Activated CD8-positive, alpha-beta T cell treated with anti-CD3 and anti-CD28 coated beads for 36 hours (primary cell): ENCODE data around the gene PCDHA8. TPM values are rescaled to one million over a fixed set of nuclear protein-coding genes. Genes with fewer than 3 reads are reported as not detected.
"Not testable (repeated sequence)": the region's sequence is repeated elsewhere in the genome, so short reads cannot be mapped to it uniquely, and the experiment has no call there.

Source experiments
- ATAC-seq: fragments of 200-7000 bp; cut with Tn5 transposase; one replicate; pipeline ENCODE4 v1.10.0; 2021; ENCODE audit warnings: mild to moderate bottlenecking, moderate library complexity
- CTCF ChIA-PET: fragments of 350-600 bp; sonication (Branson Sonifier 250); formaldehyde crosslinking; loops from one replicate; lab custom pipeline; 2021; ENCODE audit warnings: antibody characterized with exemption; lab: Charles Lee
- POLR2A ChIA-PET: fragments of 350-600 bp; sonication (Branson Sonifier 250); formaldehyde crosslinking; loops from one replicate; lab custom pipeline; 2021; ENCODE audit warnings: antibody characterized with exemption; lab: Charles Lee
- DNase-seq: peaks from one replicate; pipeline ENCODE4 v3.0.0-alpha.2; 2020
- H3K27ac Mint-ChIP-seq: one replicate; pipeline ENCODE4 v1.8.0; 2021; ENCODE audit warnings: mild to moderate bottlenecking, mixed read lengths
- H3K27me3 Mint-ChIP-seq: one replicate; pipeline ENCODE4 v1.8.0; 2021; ENCODE audit warnings: mixed read lengths
- H3K36me3 Mint-ChIP-seq: one replicate; pipeline ENCODE4 v1.8.0; 2021; ENCODE audit warnings: low read depth, mixed read lengths
- H3K4me1 Mint-ChIP-seq: one replicate; pipeline ENCODE4 v1.8.0; 2021; ENCODE audit warnings: low read depth, mixed read lengths
- H3K4me3 Mint-ChIP-seq: one replicate; pipeline ENCODE4 v1.8.0; 2021; ENCODE audit warnings: mild to moderate bottlenecking, moderate library complexity, mixed read lengths
- H3K9me3 Mint-ChIP-seq: one replicate; pipeline ENCODE4 v1.8.0; 2021; ENCODE audit warnings: mixed read lengths
- intact Hi-C: fragments of 100-400 bp; cut with micrococcal nuclease; formaldehyde crosslinking; loops from one replicate; pipeline ENCODE4 v1.10.0; 2022
- total RNA-seq, 2 experiments: library from RNA; stranded (reverse); gene quantifications; one replicate each; pipeline ENCODE4 v1.2.3, GENCODE V29; 2021
- TF ChIP-seq, protein P1 (sequence below): fragments of 200-600 bp; IDR thresholded peaks from one replicate; pipeline ENCODE4 v1.8.0; 2022; ENCODE audit warnings: antibody characterized with exemption, mild to moderate bottlenecking

Gene PCDHA8
- total RNA-seq, 2 experiments from 2014 or later: not detected

DNA sequence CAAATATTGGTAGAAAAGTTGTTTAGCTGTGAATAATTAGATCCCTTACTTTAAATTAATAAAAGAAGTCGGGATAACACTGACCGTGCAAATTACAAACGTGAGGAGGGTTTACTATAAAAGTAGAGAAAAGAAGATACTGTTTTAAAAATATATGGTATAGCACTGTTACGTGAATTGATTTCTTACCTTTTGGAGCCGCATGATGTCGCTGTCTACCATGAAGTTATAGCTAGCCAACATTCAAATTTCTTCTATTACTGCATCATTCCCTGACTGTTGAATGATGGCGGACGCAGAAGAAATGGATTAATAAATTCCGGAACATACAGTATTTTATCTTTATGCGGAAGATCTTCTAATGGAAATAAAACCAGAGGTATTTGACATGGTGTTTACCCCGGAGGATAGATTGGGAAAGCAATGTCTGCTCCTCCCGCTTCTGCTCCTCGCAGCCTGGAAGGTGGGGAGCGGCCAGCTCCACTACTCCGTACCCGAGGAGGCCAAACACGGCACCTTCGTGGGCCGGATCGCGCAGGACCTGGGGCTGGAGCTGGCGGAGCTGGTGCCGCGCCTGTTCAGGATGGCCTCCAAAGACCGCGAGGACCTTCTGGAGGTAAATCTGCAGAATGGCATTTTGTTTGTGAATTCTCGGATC is 13.2 kb upstream of the PCDHA8 start, which contains the start of gene PCDHA6:
Gene PCDHA6, plus strand, starts transcription at position 257 of the 658 bp plus-strand sequence. Its CDS starts 132 bp downstream, at position 389.
- peaks cover 7% of the 10 kb centered on the region for H3K36me3 Mint-ChIP-seq
- ChIA-PET POLR2A (no interaction called here), CTCF (interaction anchor here (2.4 kb wide), 1 partner anchor 14 kb away, joined by 7 read pairs; no protein-coding TSS in a partner anchor)
- intact Hi-C loops: no loop called here
- H3K27me3 Mint-ChIP-seq: peaks cover 29% of the 10 kb centered on the region
- TF ChIP-seq, protein P1, sequence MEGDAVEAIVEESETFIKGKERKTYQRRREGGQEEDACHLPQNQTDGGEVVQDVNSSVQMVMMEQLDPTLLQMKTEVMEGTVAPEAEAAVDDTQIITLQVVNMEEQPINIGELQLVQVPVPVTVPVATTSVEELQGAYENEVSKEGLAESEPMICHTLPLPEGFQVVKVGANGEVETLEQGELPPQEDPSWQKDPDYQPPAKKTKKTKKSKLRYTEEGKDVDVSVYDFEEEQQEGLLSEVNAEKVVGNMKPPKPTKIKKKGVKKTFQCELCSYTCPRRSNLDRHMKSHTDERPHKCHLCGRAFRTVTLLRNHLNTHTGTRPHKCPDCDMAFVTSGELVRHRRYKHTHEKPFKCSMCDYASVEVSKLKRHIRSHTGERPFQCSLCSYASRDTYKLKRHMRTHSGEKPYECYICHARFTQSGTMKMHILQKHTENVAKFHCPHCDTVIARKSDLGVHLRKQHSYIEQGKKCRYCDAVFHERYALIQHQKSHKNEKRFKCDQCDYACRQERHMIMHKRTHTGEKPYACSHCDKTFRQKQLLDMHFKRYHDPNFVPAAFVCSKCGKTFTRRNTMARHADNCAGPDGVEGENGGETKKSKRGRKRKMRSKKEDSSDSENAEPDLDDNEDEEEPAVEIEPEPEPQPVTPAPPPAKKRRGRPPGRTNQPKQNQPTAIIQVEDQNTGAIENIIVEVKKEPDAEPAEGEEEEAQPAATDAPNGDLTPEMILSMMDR: no peak
- DNase-seq: no peak
- no peaks in the 10 kb centered on the region for H3K4me1 Mint-ChIP-seq
- no peak within 1 kb of the TSS for H3K4me3 Mint-ChIP-seq
- no peak within 1 kb of the TSS for H3K27ac Mint-ChIP-seq
- peaks cover 20% of the 10 kb centered on the region for H3K9me3 Mint-ChIP-seq
- no peak for ATAC-seq

DNA sequence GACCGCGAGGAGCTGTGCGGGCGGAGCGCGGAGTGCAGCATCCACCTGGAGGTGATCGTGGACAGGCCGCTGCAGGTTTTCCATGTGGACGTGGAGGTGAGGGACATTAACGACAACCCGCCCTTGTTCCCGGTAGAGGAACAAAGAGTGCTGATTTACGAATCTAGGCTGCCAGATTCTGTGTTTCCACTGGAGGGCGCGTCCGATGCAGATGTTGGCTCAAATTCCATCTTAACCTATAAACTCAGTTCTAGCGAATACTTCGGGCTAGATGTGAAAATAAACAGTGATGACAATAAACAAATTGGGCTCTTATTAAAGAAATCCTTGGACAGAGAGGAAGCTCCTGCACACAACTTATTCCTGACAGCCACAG is 12.6 kb upstream of the PCDHA8 start:
- no peak for DNase-seq
- TF ChIP-seq, protein P1: no peak
- peaks cover 23% of the 10 kb centered on the region for H3K9me3 Mint-ChIP-seq
- POLR2A ChIA-PET: no interaction called here
- intact Hi-C loops: no loop called here
- H3K27ac Mint-ChIP-seq: no peak overlapping the region
- peaks cover 32% of the 10 kb centered on the region for H3K27me3 Mint-ChIP-seq
- H3K4me1 Mint-ChIP-seq: no peaks in the 10 kb centered on the region
- ATAC-seq: no peak
- CTCF ChIA-PET: interaction anchor here (2.4 kb wide), 1 partner anchor 13 kb away, joined by 7 read pairs; no protein-coding TSS in a partner anchor
- peaks cover 7% of the 10 kb centered on the region for H3K36me3 Mint-ChIP-seq
- H3K4me3 Mint-ChIP-seq: no peak overlapping the region

DNA sequence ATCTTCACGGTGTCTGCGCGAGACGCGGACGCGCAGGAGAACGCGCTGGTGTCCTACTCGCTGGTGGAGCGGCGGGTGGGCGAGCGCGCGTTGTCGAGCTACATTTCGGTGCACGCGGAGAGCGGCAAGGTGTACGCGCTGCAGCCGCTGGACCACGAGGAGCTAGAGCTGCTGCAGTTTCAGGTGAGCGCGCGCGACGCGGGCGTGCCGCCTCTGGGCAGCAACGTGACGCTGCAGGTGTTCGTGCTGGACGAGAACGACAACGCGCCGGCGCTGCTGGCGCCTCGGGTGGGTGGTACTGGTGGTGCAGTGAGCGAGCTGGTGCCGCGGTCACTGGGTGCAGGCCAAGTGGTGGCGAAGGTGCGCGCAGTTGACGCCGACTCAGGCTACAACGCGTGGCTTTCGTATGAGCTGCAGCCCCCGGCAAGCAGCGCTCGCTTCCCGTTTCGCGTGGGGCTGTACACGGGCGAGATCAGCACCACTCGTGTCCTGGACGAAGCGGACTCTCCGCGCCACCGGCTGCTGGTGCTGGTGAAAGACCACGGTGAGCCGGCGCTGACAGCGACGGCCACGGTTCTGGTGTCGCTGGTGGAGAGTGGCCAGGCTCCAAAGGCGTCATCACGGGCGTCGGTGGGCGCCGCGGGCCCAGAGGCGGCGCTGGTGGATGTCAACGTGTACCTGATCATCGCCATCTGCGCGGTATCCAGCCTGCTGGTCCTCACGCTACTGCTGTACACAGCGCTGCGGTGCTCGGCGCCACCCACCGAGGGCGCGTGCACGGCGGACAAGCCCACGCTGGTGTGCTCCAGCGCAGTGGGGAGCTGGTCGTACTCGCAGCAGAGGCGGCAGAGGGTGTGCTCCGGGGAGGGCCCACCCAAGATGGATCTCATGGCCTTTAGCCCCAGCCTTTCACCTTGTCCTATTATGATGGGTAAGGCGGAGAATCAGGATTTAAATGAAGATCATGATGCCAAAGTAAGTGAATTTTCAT is 11.2 kb upstream of the PCDHA8 start:
- CTCF ChIA-PET, H3K4me1 Mint-ChIP-seq, H3K27ac Mint-ChIP-seq, H3K4me3 Mint-ChIP-seq, DNase-seq, ATAC-seq, POLR2A ChIA-PET, intact Hi-C loops: not testable (repeated sequence)
- peaks cover 10% of the 10 kb centered on the region for H3K36me3 Mint-ChIP-seq
- H3K9me3 Mint-ChIP-seq: peaks cover 26% of the 10 kb centered on the region
- peaks cover 39% of the 10 kb centered on the region for H3K27me3 Mint-ChIP-seq

DNA sequence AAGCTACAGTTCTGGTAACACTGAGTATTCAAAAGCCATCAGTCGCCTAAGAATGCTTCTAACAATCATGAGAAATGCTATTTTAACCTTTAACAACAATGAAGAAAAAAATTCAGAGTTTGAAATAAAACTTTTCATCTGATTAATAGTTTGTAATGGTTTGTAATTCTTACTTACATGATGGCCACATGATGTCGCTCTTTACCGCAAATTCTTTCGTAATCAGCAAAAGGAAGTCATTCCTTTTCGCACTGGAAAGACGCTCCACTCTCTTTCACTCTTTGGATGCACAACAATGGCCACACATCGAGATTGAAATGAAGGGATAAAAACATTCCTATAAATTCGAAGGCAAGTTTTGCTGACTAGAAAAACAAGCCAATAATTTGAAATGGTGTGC is 7.0 kb upstream of the PCDHA8 start, which contains the start of gene PCDHA7:
Gene PCDHA7, plus strand, starts transcription at position 277 of the 400 bp plus-strand sequence. Its CDS starts 115 bp downstream, at position 392.
- POLR2A ChIA-PET: no interaction called here
- no peak within 1 kb of the TSS for H3K4me3 Mint-ChIP-seq
- no peak for ATAC-seq

DNA sequence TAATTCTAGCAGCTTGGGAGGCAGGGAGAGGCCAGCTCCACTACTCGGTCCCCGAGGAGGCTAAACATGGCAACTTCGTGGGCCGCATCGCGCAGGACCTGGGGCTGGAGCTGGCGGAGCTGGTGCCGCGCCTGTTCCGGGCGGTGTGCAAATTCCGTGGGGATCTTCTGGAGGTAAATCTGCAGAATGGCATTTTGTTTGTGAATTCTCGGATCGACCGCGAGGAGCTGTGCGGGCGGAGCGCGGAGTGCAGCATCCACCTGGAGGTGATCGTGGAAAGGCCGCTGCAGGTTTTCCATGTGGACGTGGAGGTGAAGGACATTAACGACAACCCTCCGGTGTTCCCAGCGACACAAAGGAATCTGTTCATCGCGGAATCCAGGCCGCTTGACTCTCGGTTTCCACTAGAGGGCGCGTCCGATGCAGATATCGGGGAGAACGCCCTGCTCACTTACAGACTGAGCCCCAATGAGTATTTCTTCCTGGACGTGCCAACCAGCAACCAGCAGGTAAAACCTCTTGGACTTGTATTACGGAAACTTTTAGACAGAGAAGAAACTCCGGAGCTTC is 6.5 kb upstream of the PCDHA8 start:
- H3K27me3 Mint-ChIP-seq: peaks cover 32% of the 10 kb centered on the region
- peaks cover 19% of the 10 kb centered on the region for H3K9me3 Mint-ChIP-seq
- intact Hi-C loops, H3K27ac Mint-ChIP-seq, POLR2A ChIA-PET, H3K4me1 Mint-ChIP-seq, DNase-seq, ATAC-seq, H3K36me3 Mint-ChIP-seq, H3K4me3 Mint-ChIP-seq, CTCF ChIA-PET: not testable (repeated sequence)

More for the DNA sequence above, 7.0 kb upstream of the PCDHA8 start, which contains the start of gene PCDHA7:
- CTCF ChIA-PET: no interaction called here
- Mint-ChIP-seq H3K36me3 (peaks cover 5% of the 10 kb centered on the region), H3K27ac (no peak within 1 kb of the TSS), H3K9me3 (peaks cover 22% of the 10 kb centered on the region), H3K4me1 (no peaks in the 10 kb centered on the region), H3K27me3 (peaks cover 34% of the 10 kb centered on the region)
- intact Hi-C loops: no loop called here
- TF ChIP-seq, protein P1: no peak
- no peak for DNase-seq
